H1 (cell line): ENCODE results near the gene MICOS13. TPM values are rescaled to one million over a fixed set of nuclear protein-coding genes. Genes with fewer than 3 reads are reported as not detected.

Experiments
- CTCF ChIA-PET: fragments of 300-600 bp; sonication (Branson Sonifier 250); formaldehyde crosslinking; loops from one replicate; lab custom pipeline; 2021; ENCODE audit not compliant: partially characterized antibody; lab: Charles Lee
- POLR2A ChIA-PET: fragments of 300-600 bp; sonication (Branson Sonifier 250); formaldehyde crosslinking; loops from one replicate; lab custom pipeline; 2021; ENCODE audit warnings: inconsistent platforms; ENCODE audit not compliant: partially characterized antibody; lab: Charles Lee
- DNase-seq, 2 experiments: peaks; one replicate each; pipeline versions ENCODE4 v3.0.0 to v3.0.0-alpha.2; 2010 to 2022; ENCODE audit warnings: low spot score in 2 of 2, low read depth in 1 of 2, mixed read lengths in 1 of 2
- FAIRE-seq: peaks from 2 replicates; lab custom pipeline; 2011; peaks lifted over from hg19 to GRCh38; lab: Jason Lieb, UNC
- H2AFZ ChIP-seq: 2 replicates; pipeline ENCODE4 v1.8.1; 2012; ENCODE audit warnings: low read length, inconsistent platforms
- H2AK5ac ChIP-seq: 2 replicates; pipeline ENCODE4 v1.6.1; 2013; ENCODE audit warnings: low read depth, low read length
- H2BK120ac ChIP-seq: replicated peaks from 2 replicates; pipeline ENCODE3; 2013; ENCODE audit warnings: low read depth, low read length, inconsistent platforms
- H2BK12ac ChIP-seq: 2 replicates; pipeline ENCODE4 v1.6.1; 2013; ENCODE audit warnings: low read depth, low read length
- H2BK15ac ChIP-seq: 2 replicates; pipeline ENCODE4 v1.6.1; 2013; ENCODE audit warnings: low read length
- H2BK20ac ChIP-seq: 2 replicates; pipeline ENCODE4 v1.6.1; 2013; ENCODE audit warnings: low read length
- H2BK5ac ChIP-seq: 2 replicates; pipeline ENCODE4 v1.6.1; 2013; ENCODE audit warnings: low read depth, low read length
- H3K14ac ChIP-seq: 2 replicates; pipeline ENCODE4 v1.6.1; 2013; ENCODE audit warnings: inconsistent platforms; ENCODE audit not compliant: insufficient read length
- H3K18ac ChIP-seq: 2 replicates; pipeline ENCODE4 v1.6.1; 2013; ENCODE audit warnings: low read length; ENCODE audit errors: extremely low read depth
- H3K23ac ChIP-seq: 2 replicates; pipeline ENCODE4 v1.6.1; 2013; ENCODE audit warnings: inconsistent platforms; ENCODE audit not compliant: insufficient read length
- H3K23me2 ChIP-seq: 2 replicates; pipeline ENCODE4 v1.6.1; 2013; ENCODE audit warnings: low read depth, low read length
- H3K27ac ChIP-seq: 2 replicates; pipeline ENCODE4 v1.6.1; 2011; ENCODE audit warnings: low read depth, low read length, inconsistent platforms
- H3K27me3 ChIP-seq, 4 experiments: replicated peaks in 1 of 4; 1 replicate in 1 of 4; 2 replicates in 3 of 4; pipeline versions ENCODE4 v1.6.1 to v1.8.1; 2011 to 2013; ENCODE audit warnings: low read length in 3 of 4, mild to moderate bottlenecking in 3 of 4, inconsistent platforms in 2 of 4, mixed read lengths in 2 of 4, moderate library complexity in 1 of 4; ENCODE audit not compliant: control insufficient read depth in 3 of 4, insufficient read depth in 3 of 4; ENCODE audit errors: extremely low read depth in 1 of 4
- H3K36me3 ChIP-seq, 4 experiments: 2 replicates each; pipeline versions ENCODE4 v1.6.1 to v1.8.1; 2011 to 2013; ENCODE audit warnings: mild to moderate bottlenecking in 4 of 4, low read length in 3 of 4, moderate library complexity in 2 of 4, control low read depth in 1 of 4, inconsistent platforms in 1 of 4; ENCODE audit not compliant: insufficient read depth in 4 of 4, control insufficient read depth in 2 of 4
- H3K4ac ChIP-seq: replicated peaks from 2 replicates; pipeline ENCODE3; 2013; ENCODE audit warnings: low read length, low read depth, mixed read lengths, inconsistent platforms; ENCODE audit not compliant: insufficient read length
- H3K4me1 ChIP-seq, 4 experiments: replicated peaks in 1 of 4; 1 replicate in 1 of 4; 2 replicates in 3 of 4; pipeline versions ENCODE4 v1.6.1 to v1.8.1; 2011 to 2013; ENCODE audit warnings: low read length in 3 of 4, inconsistent platforms in 2 of 4, mixed read lengths in 1 of 4; ENCODE audit not compliant: insufficient read depth in 4 of 4, control insufficient read depth in 3 of 4
- H3K4me2 ChIP-seq, 2 experiments: 2 replicates each; pipeline versions ENCODE4 v1.6.1 to v1.8.1; 2011 to 2013; ENCODE audit warnings: low read depth in 2 of 2, low read length in 2 of 2, control low read depth in 1 of 2, inconsistent platforms in 1 of 2, mild to moderate bottlenecking in 1 of 2; ENCODE audit not compliant: insufficient read depth in 1 of 2
- H3K4me3 ChIP-seq, 4 experiments: fragments of 200-600, 300-600 bp in 1 of 4; sonication (generic), shearing (Covaris generic), sonication (Bioruptor Twin) in 1 of 4; 2 replicates each; pipeline versions ENCODE4 v1.5.1 to v1.8.1; 2011 to 2016; ENCODE audit warnings: low read length in 4 of 4, low read depth in 3 of 4, control low read depth in 2 of 4, inconsistent platforms in 2 of 4, mild to moderate bottlenecking in 2 of 4, mixed read lengths in 1 of 4, moderate library complexity in 1 of 4; ENCODE audit not compliant: insufficient read depth in 2 of 4; ENCODE audit errors: extremely low read depth in 1 of 4
- H3K56ac ChIP-seq: replicated peaks from 2 replicates; pipeline ENCODE3; 2013; ENCODE audit warnings: low read depth, mild to moderate bottlenecking, mixed read lengths, low read length, inconsistent platforms; ENCODE audit not compliant: insufficient read length
- H3K79me1 ChIP-seq: 2 replicates; pipeline ENCODE4 v1.6.1; 2013; ENCODE audit warnings: low read depth, low read length, control low read depth
- H3K79me2 ChIP-seq, 2 experiments: 2 replicates each; pipeline versions ENCODE4 v1.6.1 to v1.8.1; 2012 to 2013; ENCODE audit warnings: low read length in 2 of 2, mild to moderate bottlenecking in 2 of 2, inconsistent platforms in 1 of 2; ENCODE audit not compliant: insufficient read depth in 2 of 2, control insufficient read depth in 1 of 2
- H3K9ac ChIP-seq, 4 experiments: replicated peaks in 1 of 4; 1 replicate in 1 of 4; 2 replicates in 3 of 4; pipeline versions ENCODE4 v1.6.1 to v1.8.1; 2011 to 2013; ENCODE audit warnings: low read depth in 3 of 4, low read length in 3 of 4, control low read depth in 2 of 4, mild to moderate bottlenecking in 2 of 4, moderate library complexity in 2 of 4, inconsistent platforms in 1 of 4; ENCODE audit errors: extremely low read depth in 1 of 4
- H3K9me3 ChIP-seq, 2 experiments: 2 replicates each; pipeline versions ENCODE4 v1.6.1 to v1.8.1; 2012 to 2013; ENCODE audit warnings: mild to moderate bottlenecking in 2 of 2, moderate library complexity in 2 of 2, control low read depth in 1 of 2, inconsistent platforms in 1 of 2, low read depth in 1 of 2, low read length in 1 of 2, mixed read lengths in 1 of 2; ENCODE audit not compliant: insufficient read depth in 2 of 2
- H4K20me1 ChIP-seq, 2 experiments: replicated peaks in 1 of 2; 2 replicates each; pipeline versions ENCODE3 to v1.8.1; 2011 to 2013; ENCODE audit warnings: inconsistent platforms in 2 of 2, low read length in 2 of 2, mild to moderate bottlenecking in 1 of 2; ENCODE audit not compliant: insufficient read depth in 2 of 2, control insufficient read depth in 1 of 2
- H4K5ac ChIP-seq: 2 replicates; pipeline ENCODE4 v1.6.1; 2013; ENCODE audit warnings: low read length, low read depth, mixed read lengths, inconsistent platforms; ENCODE audit not compliant: insufficient read length
- H4K8ac ChIP-seq: 2 replicates; pipeline ENCODE4 v1.8.0; 2013; ENCODE audit warnings: mild to moderate bottlenecking, moderate library complexity, low read length, inconsistent platforms; ENCODE audit not compliant: insufficient read depth; ENCODE audit errors: extremely low read depth
- H4K91ac ChIP-seq: replicated peaks from 2 replicates; pipeline ENCODE3; 2013; ENCODE audit warnings: low read length, mixed read lengths, inconsistent platforms; ENCODE audit not compliant: insufficient read length
- ASH2L ChIP-seq: fragments of 200-600, 300-600 bp; sonication (generic); IDR thresholded peaks from one replicate; pipeline ENCODE4 v1.7.1; 2017; ENCODE audit warnings: low read length
- CEBPB ChIP-seq: IDR thresholded peaks from 2 replicates; pipeline ENCODE4 v1.6.1; 2012; ENCODE audit warnings: low read depth, low read length
- CTBP2 ChIP-seq: IDR thresholded peaks from 2 replicates; pipeline ENCODE4 v1.7.0; 2011; ENCODE audit warnings: borderline replicate concordance, mild to moderate bottlenecking, moderate library complexity, mixed read lengths, low read length; ENCODE audit not compliant: insufficient read depth, insufficient read length
- EP300 ChIP-seq, 2 experiments: IDR thresholded peaks; 1 replicate in 1 of 2; 2 replicates in 1 of 2; pipeline ENCODE4 v1.6.1; 2011 to 2012; ENCODE audit warnings: low read depth in 2 of 2, low read length in 2 of 2, mild to moderate bottlenecking in 2 of 2, borderline replicate concordance in 1 of 2, inconsistent platforms in 1 of 2, moderate library complexity in 1 of 2
- JUN ChIP-seq: IDR thresholded peaks from 2 replicates; pipeline ENCODE4 v1.6.1; 2011; ENCODE audit warnings: low read depth, mild to moderate bottlenecking, improper control_type of control experiment, low read length
- SAP30 ChIP-seq: fragments of 300-600 bp; sonication (generic); IDR thresholded peaks from 2 replicates; pipeline ENCODE4 v1.7.1; 2012; ENCODE audit warnings: low read length, moderate library complexity, mild to moderate bottlenecking, inconsistent platforms; ENCODE audit not compliant: insufficient read depth, insufficient replicate concordance
- TEAD4 ChIP-seq: IDR thresholded peaks from 2 replicates; pipeline ENCODE4 v1.6.1; 2012; ENCODE audit warnings: low read depth, low read length, inconsistent platforms, mixed read lengths
- WGBS, 2 experiments: shearing (Covaris generic) in 1 of 2; methylation state at CpG; one replicate each; pipeline versions ENCODE4 v1.1.6 to v1.1.7; 2013 to 2015; ENCODE audit warnings: low lambda C conversion rate in 2 of 2, mixed read lengths in 2 of 2, inconsistent platforms in 1 of 2, low coverage in 1 of 2, missing lambda C conversion rate in 1 of 2; ENCODE audit not compliant: insufficient replicate concordance in 2 of 2, insufficient coverage in 1 of 2, insufficient read length in 1 of 2; ENCODE audit errors: extremely low coverage in 1 of 2, missing lambda C conversion rate in 1 of 2; 5-methylcytosine and 5-hydroxymethylcytosine counted together
- polyA plus RNA-seq, 7 experiments: library from polyadenylated mRNA; depleted of rRNA in 3 of 7; stranded (reverse) in 5 of 7; unstranded in 2 of 7; fragments of >200 nt in 5 of 7; fragments of 200-250 nt in 2 of 7; gene quantifications; 1 replicate in 5 of 7; 2 replicates in 1 of 7; 4 replicates in 1 of 7; pipeline versions ENCODE4 v1.2.1 to v1.2.3, GENCODE V29; 2011 to 2013; ENCODE audit warnings: missing spikeins in 2 of 7, mixed read lengths in 2 of 7
- total RNA-seq: library from RNA; stranded (reverse); fragmentation: NEBNext Ultra II Directional; extraction: Animal tissue kit (Norgen Biotek cat#: 25700); gene quantifications from 2 replicates; pipeline ENCODE4 v1.2.1, GENCODE V29; 2021
- TF ChIP-seq, protein P1 (sequence below): IDR thresholded peaks from 2 replicates; pipeline ENCODE4 v1.6.1; 2011; ENCODE audit warnings: low read length, improper control_type of control experiment

Gene MICOS13
- total and polyA plus RNA-seq, 2 of the 8 experiments (the other 6 are each of a cell fraction or from before 2014, with no cell fraction given) = 17.3 to 36.1 TPM

DNA sequence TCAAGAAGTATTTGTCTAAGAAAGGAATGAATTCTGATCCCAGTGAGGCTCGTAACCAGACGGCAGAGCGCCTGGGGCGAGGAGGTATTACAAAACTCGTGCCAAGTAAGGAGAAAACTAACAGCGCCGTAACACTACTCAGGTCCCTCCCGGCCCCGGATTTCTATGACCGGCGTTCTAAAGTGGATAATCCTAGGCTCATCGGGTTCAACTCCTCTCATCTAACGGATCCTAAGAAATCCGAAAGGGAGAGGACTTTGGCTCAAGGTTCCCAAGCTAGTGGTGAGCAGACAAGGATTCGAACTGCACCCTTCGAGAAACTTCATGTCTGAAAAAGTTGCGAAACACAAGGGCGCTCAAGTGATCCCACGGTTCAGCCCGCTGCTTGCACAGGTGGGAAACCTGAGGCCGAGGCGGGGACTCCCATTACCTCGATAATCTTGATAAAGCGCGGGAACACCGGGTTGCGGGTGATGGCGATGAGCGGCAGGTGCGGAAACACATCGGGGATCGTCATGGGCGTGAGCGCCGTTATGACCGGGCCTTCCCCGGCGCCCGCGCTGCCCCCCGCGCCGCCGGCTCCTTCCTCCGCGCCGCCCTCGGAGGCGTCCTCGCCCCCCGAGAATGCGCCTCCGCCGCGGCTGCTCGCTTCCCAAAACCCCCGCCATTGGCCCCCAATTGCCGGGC is 39.1 kb upstream of the MICOS13 start:
- 0 out of 2 replicates have a peak overlapping the region, but pooled peaks have one; percentile 56 for H2AK5ac ChIP-seq
- H2BK20ac ChIP-seq = no peak overlapping the region
- CTCF ChIA-PET = interaction anchor here (0.6 to 4.0 kb wide), 5 partner anchors 23 to 370 kb away, joined by 3 to 17 read pairs (median 3); partner anchors contain the start of gene RPL36
- peaks cover 7% of the 10 kb centered on the region for H3K23me2 ChIP-seq
- FAIRE-seq (no peak), DNase-seq (peak in 1 of 2 experiments; percentile 49)
- H3K4me2 ChIP-seq = peak overlapping the region; percentile 55 to 88
- H3K9ac ChIP-seq = peak overlapping the region; percentile 97 to 99 (median 98)
- no peaks in the 10 kb centered on the region; a peak in 2 of 7 replicates for H3K4me1 ChIP-seq
- H3K4ac ChIP-seq = no peak overlapping the region
- H2BK120ac ChIP-seq = no peak overlapping the region
- no peak overlapping the region for H2BK15ac ChIP-seq
- POLR2A ChIA-PET = interaction anchor here (0.6 to 22.4 kb wide), 33 partner anchors 7 to 1664 kb away, joined by 3 to 620 read pairs (median 5); partner anchors contain the start of genes DUS3L, FUT3, RPL36 and SAFB
- peaks cover 34 to 45% of the 10 kb centered on the region in 2 experiments for H3K79me2 ChIP-seq
- peak overlapping the region; percentile 54 for H3K56ac ChIP-seq
- peak overlapping the region; percentile 71 to 100 (median 98) for H3K4me3 ChIP-seq
- peak overlapping the region; percentile 97 for H3K27ac ChIP-seq
- H4K8ac ChIP-seq = peak overlapping the region; percentile 97
- no peak overlapping the region for H2BK12ac ChIP-seq
- H3K23ac ChIP-seq = no peak overlapping the region
- H3K14ac ChIP-seq = no peak overlapping the region
- peaks cover 10% of the 10 kb centered on the region; the same call in 1 of the 2 replicates for H3K79me1 ChIP-seq
- peaks cover 6 to 13% of the 10 kb centered on the region in 2 experiments for H4K20me1 ChIP-seq
- no peaks in the 10 kb centered on the region for H3K27me3 ChIP-seq
- TF ChIP-seq CEBPB = peak; percentile 78
- no peak for TF ChIP-seq TEAD4
- no peak for TF ChIP-seq EP300 (IDR thresholded peaks at IDR 0.05; ENCODE audit: borderline replicate concordance in 1 of 2, low read depth in 2 of 2, low read length in 2 of 2)
- no peak for TF ChIP-seq JUN
- TF ChIP-seq, protein P1, sequence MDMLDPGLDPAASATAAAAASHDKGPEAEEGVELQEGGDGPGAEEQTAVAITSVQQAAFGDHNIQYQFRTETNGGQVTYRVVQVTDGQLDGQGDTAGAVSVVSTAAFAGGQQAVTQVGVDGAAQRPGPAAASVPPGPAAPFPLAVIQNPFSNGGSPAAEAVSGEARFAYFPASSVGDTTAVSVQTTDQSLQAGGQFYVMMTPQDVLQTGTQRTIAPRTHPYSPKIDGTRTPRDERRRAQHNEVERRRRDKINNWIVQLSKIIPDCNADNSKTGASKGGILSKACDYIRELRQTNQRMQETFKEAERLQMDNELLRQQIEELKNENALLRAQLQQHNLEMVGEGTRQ = no peak
- TF ChIP-seq CTBP2 = no peak
- peak; percentile 31 for TF ChIP-seq SAP30
- TF ChIP-seq ASH2L = peak; percentile 57
- H3K9me3 ChIP-seq = no peaks in the 10 kb centered on the region
- H2AFZ ChIP-seq = no peak overlapping the region
- no peak overlapping the region for H3K18ac ChIP-seq
- peaks cover 0 to 8% (median 2%) of the 10 kb centered on the region in 4 experiments; a peak in 4 of 8 replicates for H3K36me3 ChIP-seq
- WGBS, 2 experiments = 3% methylated on average over 36 of the region's 58 CpGs; no CpG with 5 or more reads in 1 of the 2 experiments
- H2BK5ac ChIP-seq = peak overlapping the region; percentile 66; the same call in 1 of the 2 replicates
- H4K5ac ChIP-seq = peak overlapping the region; percentile 57
- no peak overlapping the region for H4K91ac ChIP-seq
